Endometrial microvascular endothelial cells (primary cell): ENCODE data around the gene RALGPS1. TPM values are rescaled to one million over a fixed set of nuclear protein-coding genes. Genes with fewer than 3 reads are reported as not detected.

ENCODE experiments used
- in situ Hi-C: cut with HindIII; loops from 2 replicates; pipeline ENCODE4 v1.10.0; 2017; ENCODE audit warnings: low sequenced_read_pairs, low pct_unique_long_range_greater_than_20kb; ENCODE audit errors: inconsistent ontology term
- total RNA-seq: library from RNA; depleted of rRNA; stranded (reverse); fragments of >200 nt; gene quantifications from one replicate; pipeline ENCODE4 v1.2.3, GENCODE V29; 2015; ENCODE audit errors: inconsistent ontology term

The RALGPS1 gene
- total RNA-seq, 1 donor from 2014 or later = 1.6 TPM

- in situ Hi-C loops = no loop called here
Observed at GRCh38 chr9:127231666-127232065, 317.1 kb downstream of the RALGPS1 start.

- in situ Hi-C loops = no loop called here
Observed at GRCh38 chr9:127232833-127233549, 318.4 kb downstream of the RALGPS1 start.

- in situ Hi-C loops = no loop called here
Observed at GRCh38 chr9:127233550-127233949, 319.0 kb downstream of the RALGPS1 start.

- in situ Hi-C loops = no loop called here
Observed at GRCh38 chr9:127233989-127234388, 319.4 kb downstream of the RALGPS1 start.

- in situ Hi-C loops = no loop called here
Observed at GRCh38 chr9:127237801-127238200, 323.2 kb downstream of the RALGPS1 start.

GRCh38 chr9:127241354-127241753 lies 326.8 kb downstream of the RALGPS1 start:
- in situ Hi-C loops = no loop called here

- in situ Hi-C loops = no loop called here
Observed at GRCh38 chr9:127244609-127245601, 330.3 kb downstream of the RALGPS1 start.

- in situ Hi-C loops = no loop called here
Observed at GRCh38 chr9:127245637-127246164, 331.1 kb downstream of the RALGPS1 start.

- in situ Hi-C loops = no loop called here
Observed at GRCh38 chr9:127248241-127248640, 333.7 kb downstream of the RALGPS1 start.

GRCh38 chr9:127249877-127250276 lies 335.3 kb downstream of the RALGPS1 start:
- in situ Hi-C loops = no loop called here

- in situ Hi-C loops = no loop called here
Observed at GRCh38 chr9:127250896-127251391, 336.4 kb downstream of the RALGPS1 start.

GRCh38 chr9:127252410-127253318 lies 338.1 kb downstream of the RALGPS1 start:
- in situ Hi-C loops = no loop called here

- in situ Hi-C loops = no loop called here
Observed at GRCh38 chr9:127253446-127253845, 338.9 kb downstream of the RALGPS1 start.

GRCh38 chr9:127255692-127256091 lies 341.1 kb downstream of the RALGPS1 start:
- in situ Hi-C loops = no loop called here

GRCh38 chr9:127256324-127256723 lies 341.7 kb downstream of the RALGPS1 start:
- in situ Hi-C loops = no loop called here

- in situ Hi-C loops = no loop called here
Observed at GRCh38 chr9:127258606-127259471, 344.3 kb downstream of the RALGPS1 start.

GRCh38 chr9:127262602-127263001 lies 348.0 kb downstream of the RALGPS1 start:
- in situ Hi-C loops = no loop called here

GRCh38 chr9:127263237-127263636 lies 348.7 kb downstream of the RALGPS1 start:
- in situ Hi-C loops = no loop called here
